22Rv1 (cell line): ENCODE measurements around the gene COMMD1.
A peak's percentile ranks its signal among the peaks of the same experiment; 100 is the strongest.

Experiments
- H3K27ac ChIP-seq: fragments of 450-650 bp; 2 replicates; pipeline ENCODE4 v1.5.1; 2017
- CTCF ChIP-seq: fragments of 450-650 bp; IDR thresholded peaks from 2 replicates; pipeline ENCODE4 v1.5.1; 2017; ENCODE audit warnings: mild to moderate bottlenecking
- ZFX ChIP-seq: fragments of 450-650 bp; IDR thresholded peaks from 2 replicates; pipeline ENCODE4 v1.6.1; 2017; ENCODE audit warnings: antibody characterized with exemption, borderline replicate concordance

The COMMD1 gene

DNA sequence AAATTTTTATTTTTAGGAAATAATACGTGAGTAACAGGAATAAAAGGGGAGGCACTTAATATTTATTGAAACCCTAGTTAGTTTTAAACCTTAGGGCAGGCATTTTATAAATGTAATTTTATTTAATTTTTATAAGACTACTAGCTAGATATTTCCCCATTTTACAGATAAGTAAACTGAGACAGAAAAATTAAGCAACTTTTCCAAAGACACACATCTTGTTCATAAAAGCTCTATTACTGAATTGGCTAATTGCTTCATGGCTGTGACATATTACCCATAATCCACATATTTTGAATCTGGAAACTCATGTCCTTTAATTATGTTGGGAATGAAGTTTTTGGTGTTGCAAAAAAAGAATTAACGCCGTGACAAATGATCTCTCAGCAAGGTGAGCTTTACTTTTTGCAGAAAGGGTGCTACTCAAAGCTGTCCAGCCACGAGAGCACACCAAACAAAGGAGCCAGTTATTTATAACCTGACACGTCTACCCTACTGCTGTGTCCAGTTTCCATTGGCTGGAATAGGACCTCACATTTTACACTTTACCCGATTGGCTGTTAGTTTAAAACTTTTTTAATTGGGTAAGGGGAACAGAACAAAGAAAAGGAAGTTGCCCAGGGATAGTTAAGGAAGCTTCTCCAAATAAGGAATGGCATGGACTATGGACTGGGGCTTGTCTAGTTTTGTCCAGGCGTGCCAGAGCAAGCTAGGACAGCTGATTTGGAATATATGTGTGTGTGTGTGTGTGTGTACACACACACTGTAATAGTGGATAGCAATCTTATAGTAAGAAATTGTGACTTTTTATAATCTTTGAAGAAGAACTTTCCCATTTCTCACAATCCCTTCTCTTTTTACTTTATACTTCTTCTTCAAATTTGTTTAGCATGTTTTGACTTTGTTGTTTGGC is 54.2 kb downstream of the COMMD1 start:
- H3K27ac ChIP-seq: peak overlapping the region; percentile 35
- TF ChIP-seq ZFX (no peak), CTCF (no peak)

DNA sequence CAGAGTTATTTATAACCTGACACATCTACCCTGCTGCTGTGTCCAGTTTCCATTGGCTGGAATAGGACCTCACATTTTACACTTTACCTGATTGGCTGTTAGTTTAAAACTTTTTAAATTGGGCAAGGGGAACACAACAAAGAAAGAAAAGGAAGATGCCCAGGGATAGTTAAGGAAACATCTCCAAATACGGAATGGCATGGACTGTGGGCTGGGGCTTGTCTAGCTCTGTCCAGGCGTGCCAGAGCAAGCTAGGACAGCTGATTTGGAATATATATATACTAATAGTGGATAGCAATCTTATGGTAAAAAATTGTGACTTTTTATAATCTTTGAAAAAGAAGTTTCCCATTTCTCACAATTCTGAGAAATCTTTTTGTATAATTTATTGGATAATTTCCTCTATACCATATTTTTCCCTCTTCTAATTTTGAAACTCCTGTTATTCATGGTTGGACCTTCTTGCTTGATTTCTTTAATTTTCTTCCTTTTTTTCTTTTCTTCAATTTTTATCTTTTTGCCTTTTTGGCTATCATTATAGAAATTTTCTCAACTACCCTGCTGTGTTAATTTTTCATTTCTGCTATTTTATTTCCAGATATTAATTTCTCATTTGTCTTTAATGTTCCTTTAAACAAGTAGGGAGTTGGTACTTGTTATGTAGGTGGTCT is 55.9 kb downstream of the COMMD1 start:
- TF ChIP-seq CTCF: no peak
- no peak for TF ChIP-seq ZFX
- H3K27ac ChIP-seq: no peak overlapping the region

GRCh38 chr2:61962095-61962984 is 56.9 kb downstream of the COMMD1 start:
- TF ChIP-seq ZFX (no peak), CTCF (no peak)
- H3K27ac ChIP-seq: no peak overlapping the region

- TF ChIP-seq ZFX: no peak
- TF ChIP-seq CTCF: no peak
- H3K27ac ChIP-seq: no peak overlapping the region
These were observed 60.7 kb downstream of the COMMD1 start for GRCh38 chr2:61966087-61966727.

DNA sequence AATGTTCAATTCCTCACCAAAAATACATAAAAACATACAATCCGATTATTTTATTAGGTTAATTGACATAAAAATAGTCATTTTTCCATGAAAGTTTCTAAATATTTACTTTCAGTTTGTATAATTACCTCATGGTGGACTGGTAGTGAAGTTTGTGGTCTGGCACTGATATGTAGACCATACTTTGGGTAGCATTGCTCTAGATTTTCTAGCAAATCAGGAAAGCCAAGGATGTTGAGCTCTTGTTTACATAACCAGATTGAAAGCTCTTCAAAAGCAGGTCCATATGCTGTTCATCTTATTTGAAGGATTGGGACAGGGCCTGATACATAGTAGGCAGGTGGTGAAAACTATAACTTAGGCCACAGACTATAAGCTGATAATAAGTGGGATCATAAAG is 61.8 kb downstream of the COMMD1 start:
- H3K27ac ChIP-seq: no peak overlapping the region
- TF ChIP-seq CTCF (no peak), ZFX (no peak)

- no peak overlapping the region for H3K27ac ChIP-seq
- TF ChIP-seq ZFX (no peak), CTCF (no peak)
These were observed 63.9 kb downstream of the COMMD1 start for GRCh38 chr2:61969376-61969775.
